ENCODE results near the gene GLRX3. TPM values are rescaled to one million over a fixed set of nuclear protein-coding genes. Genes with fewer than 3 reads are reported as not detected.

Gene GLRX3
- total RNA-seq, 1 experiment from 2014 or later, result 98.1 TPM

- no peaks in the 10 kb centered on the region for H3F3A ChIP-seq (ENCODE audit: low read length, unreplicated experiment)
- no peaks in the 10 kb centered on the region for H3K9me2 ChIP-seq (replicated peaks; ENCODE audit: low read length)
- no TSS peak for BruUV-seq (replicated peaks)
- ChIA-PET POLR2A (ENCODE audit: unreplicated experiment) (no interaction called here), CTCF (interaction anchor here (0.5 to 1.0 kb wide), 3 partner anchors 17 to 239 kb away, joined by 3 to 8 read pairs (median 4); partner anchors contain the start of gene C10orf143)
- no peaks in the 10 kb centered on the region for H3K27me3 ChIP-seq (ENCODE audit: low read length)
- no peaks in the 10 kb centered on the region for H3K79me2 ChIP-seq (ENCODE audit: low read length)
- TF ChIP-seq EZH2phosphoT487 (IDR thresholded peaks at IDR 0.05; ENCODE audit: borderline replicate concordance, low read length) (no peak), CTCF (conservative IDR thresholded peaks at IDR 0.05; ENCODE audit: low read depth, low read length) (peak; percentile 75)
- DNase-seq, result peak; percentile 72
- H3K4me3 ChIP-seq (ENCODE audit: low read length), result no peak overlapping the region
- no peaks in the 10 kb centered on the region for H4K20me1 ChIP-seq (ENCODE audit: low read length)
- H3K9me3 ChIP-seq (ENCODE audit: low read length), result no peaks in the 10 kb centered on the region
- H3K4me1 ChIP-seq (ENCODE audit: insufficient read depth, low read length), result no peaks in the 10 kb centered on the region
- ATAC-seq, result peak; percentile 98
- H3K36me3 ChIP-seq (ENCODE audit: low read depth, low read length), result no peaks in the 10 kb centered on the region
- H3K9ac ChIP-seq (ENCODE audit: low read length), result no peak overlapping the region
- H2AFZ ChIP-seq (ENCODE audit: low read length), result peak overlapping the region; percentile 62; the same call in 1 of the 2 replicates
- peak overlapping the region; percentile 43 for H3K4me2 ChIP-seq (ENCODE audit: low read length)
- intact Hi-C loops (cut with micrococcal nuclease), result loop anchor here (1.0 to 5.0 kb wide), 3 partner anchors 16 to 1096 kb away; no protein-coding TSS in a partner anchor
- H3K27ac ChIP-seq (ENCODE audit: low read length), result no peak overlapping the region
Measured at GRCh38 chr10:130127364-130128061, 8.7 kb upstream of the GLRX3 start.

GRCh38 chr10:130128062-130128781, 8.0 kb upstream of the GLRX3 start:
- no peak for DNase-seq
- Histone ChIP-seq H3K4me2 (ENCODE audit: low read length) (no peak overlapping the region), H4K20me1 (ENCODE audit: low read length) (no peaks in the 10 kb centered on the region), H3K27ac (ENCODE audit: low read length) (no peak overlapping the region), H3K4me1 (ENCODE audit: insufficient read depth, low read length) (no peaks in the 10 kb centered on the region), H2AFZ (ENCODE audit: low read length) (no peak overlapping the region), H3K9me3 (ENCODE audit: low read length) (no peaks in the 10 kb centered on the region), H3K9ac (ENCODE audit: low read length) (no peak overlapping the region), H3K27me3 (ENCODE audit: low read length) (no peaks in the 10 kb centered on the region), H3K79me2 (ENCODE audit: low read length) (no peaks in the 10 kb centered on the region), H3K36me3 (ENCODE audit: low read depth, low read length) (no peaks in the 10 kb centered on the region), H3K9me2 (replicated peaks; ENCODE audit: low read length) (no peaks in the 10 kb centered on the region), H3F3A (ENCODE audit: low read length, unreplicated experiment) (no peaks in the 10 kb centered on the region), H3K4me3 (ENCODE audit: low read length) (no peak overlapping the region)
- ChIA-PET POLR2A (ENCODE audit: unreplicated experiment) (no interaction called here), CTCF (interaction anchor here (1.0 kb wide), 1 partner anchor 18 kb away, joined by 4 read pairs; the partner anchor contains the start of gene C10orf143)
- no peak for TF ChIP-seq EZH2phosphoT487 (IDR thresholded peaks at IDR 0.05; ENCODE audit: borderline replicate concordance, low read length)
- TF ChIP-seq EZH2 (IDR thresholded peaks at IDR 0.05; ENCODE audit: low read length, unreplicated experiment), result no peak
- TF ChIP-seq CTCF (conservative IDR thresholded peaks at IDR 0.05; ENCODE audit: low read depth, low read length), result no peak
- BruUV-seq (replicated peaks), result no TSS peak
- peak; percentile 19; the same call in 1 of the 2 replicates for ATAC-seq
- intact Hi-C loops (cut with micrococcal nuclease), result loop anchor here (1.0 to 5.0 kb wide), 2 partner anchors 156 to 1097 kb away; no protein-coding TSS in a partner anchor

Data from PC-3 (cell line).